ENCODE data around the gene PTX4.

GRCh38 chr16:1449201-1449788 lies 39.4 kb downstream of the PTX4 start:
- TF ChIP-seq, protein P1, sequence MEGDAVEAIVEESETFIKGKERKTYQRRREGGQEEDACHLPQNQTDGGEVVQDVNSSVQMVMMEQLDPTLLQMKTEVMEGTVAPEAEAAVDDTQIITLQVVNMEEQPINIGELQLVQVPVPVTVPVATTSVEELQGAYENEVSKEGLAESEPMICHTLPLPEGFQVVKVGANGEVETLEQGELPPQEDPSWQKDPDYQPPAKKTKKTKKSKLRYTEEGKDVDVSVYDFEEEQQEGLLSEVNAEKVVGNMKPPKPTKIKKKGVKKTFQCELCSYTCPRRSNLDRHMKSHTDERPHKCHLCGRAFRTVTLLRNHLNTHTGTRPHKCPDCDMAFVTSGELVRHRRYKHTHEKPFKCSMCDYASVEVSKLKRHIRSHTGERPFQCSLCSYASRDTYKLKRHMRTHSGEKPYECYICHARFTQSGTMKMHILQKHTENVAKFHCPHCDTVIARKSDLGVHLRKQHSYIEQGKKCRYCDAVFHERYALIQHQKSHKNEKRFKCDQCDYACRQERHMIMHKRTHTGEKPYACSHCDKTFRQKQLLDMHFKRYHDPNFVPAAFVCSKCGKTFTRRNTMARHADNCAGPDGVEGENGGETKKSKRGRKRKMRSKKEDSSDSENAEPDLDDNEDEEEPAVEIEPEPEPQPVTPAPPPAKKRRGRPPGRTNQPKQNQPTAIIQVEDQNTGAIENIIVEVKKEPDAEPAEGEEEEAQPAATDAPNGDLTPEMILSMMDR (IDR thresholded peaks at IDR 0.05) = no peak
- TF ChIP-seq POLR2A (IDR thresholded peaks at IDR 0.05) = no peak

Measured in thyroid gland (tissue), 4 donors.